ENCODE results near the gene ZBTB26. TPM values are rescaled to one million over a fixed set of nuclear protein-coding genes. Genes with fewer than 3 reads are reported as not detected.
A peak's percentile ranks its signal among the peaks of the same experiment; 100 is the strongest.

ZBTB26 gene
- total and polyA plus RNA-seq, 10 of the 15 experiments (the other 5 are each of a cell fraction or from before 2014, with no cell fraction given) = 1.8 to 19.5 (median 4.5) TPM

DNA sequence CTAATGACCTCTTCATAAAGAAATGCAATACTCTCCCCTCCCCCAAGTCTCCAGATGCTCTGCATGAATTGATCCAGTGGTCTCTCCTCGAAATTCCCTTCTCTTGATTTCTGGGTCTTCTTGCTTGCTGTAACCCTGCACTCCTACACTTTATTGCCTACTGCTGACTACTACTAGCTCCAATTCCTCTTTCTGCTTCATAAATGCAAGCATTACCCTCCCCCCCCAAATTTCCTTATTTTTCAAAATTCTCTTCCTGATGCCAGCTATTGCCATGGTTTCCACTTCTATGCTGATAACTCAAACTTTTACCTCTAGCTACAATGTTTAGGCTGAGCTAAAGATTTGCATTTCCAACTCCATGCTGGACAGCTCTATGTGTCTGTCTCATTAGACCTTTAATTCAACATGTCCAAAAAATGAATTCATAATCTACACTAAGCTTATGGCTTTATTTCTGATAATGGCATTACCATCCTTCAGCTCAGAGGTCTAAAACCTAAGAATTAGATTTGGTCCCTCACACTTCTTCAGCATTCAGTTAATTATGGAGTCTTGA lies 1.4 kb downstream of the ZBTB26 start:
- no peak overlapping the region for H3K9ac ChIP-seq (ENCODE audit: control insufficient read depth, insufficient read depth, low read length)

More for the DNA sequence above, 1.4 kb downstream of the ZBTB26 start:
- Histone ChIP-seq H3K4me1 (ENCODE audit: control insufficient read depth, insufficient read depth, low read length) (peaks cover 4% of the 10 kb centered on the region), H3K36me3 (ENCODE audit: control insufficient read depth in 2 of 2, insufficient read depth in 2 of 2, low read length in 1 of 2) (no peaks in the 10 kb centered on the region), H4K20me1 (ENCODE audit: control insufficient read depth, insufficient read depth) (no peaks in the 10 kb centered on the region), H3K4me3 (peak overlapping the region; percentile 27; the same call in 1 of the 2 replicates), H2AFZ (ENCODE audit: control insufficient read depth, low read depth, low read length) (no peak overlapping the region), H3K79me2 (ENCODE audit: control insufficient read depth, insufficient read depth, low read length) (peaks cover 55% of the 10 kb centered on the region), H3K27me3 (replicated peaks in 1 of 2; ENCODE audit: control insufficient read depth in 2 of 2, insufficient read depth in 2 of 2, low read length in 1 of 2) (no peaks in the 10 kb centered on the region), H3K27ac (ENCODE audit: control insufficient read depth, insufficient read depth) (no peak overlapping the region), H3K9me3 (replicated peaks; ENCODE audit: control insufficient read depth, insufficient read depth, low read length) (no peaks in the 10 kb centered on the region), H3K4me2 (ENCODE audit: control insufficient read depth, insufficient read depth) (peak overlapping the region; percentile 95)
- ATAC-seq (no peak), FAIRE-seq (no peak), DNase-seq (ENCODE audit: low read depth, low spot score) (no peak)
- 94% methylated on average over 1 of the region's 1 CpG for WGBS (ENCODE audit: insufficient coverage, insufficient replicate concordance, low lambda C conversion rate, missing lambda C conversion rate)
- TF ChIP-seq NR2F1 (conservative IDR thresholded peaks at IDR 0.05) (no peak), ZNF384 (IDR thresholded peaks at IDR 0.05; ENCODE audit: borderline replicate concordance, low read depth, low read length) (no peak), RBBP5 (conservative IDR thresholded peaks at IDR 0.05) (no peak), SREBF1 (IDR thresholded peaks at IDR 0.05; ENCODE audit: low read length) (no peak), NBN (IDR thresholded peaks at IDR 0.05) (no peak), CBX3 (IDR thresholded peaks at IDR 0.05; ENCODE audit: borderline replicate concordance, low read depth) (no peak), CREB1 (IDR thresholded peaks at IDR 0.05; ENCODE audit: low read depth) (no peak), POU2F2 (IDR thresholded peaks at IDR 0.05; ENCODE audit: borderline replicate concordance, low read depth, low read length) (no peak)
- TF ChIP-seq, protein P1, sequence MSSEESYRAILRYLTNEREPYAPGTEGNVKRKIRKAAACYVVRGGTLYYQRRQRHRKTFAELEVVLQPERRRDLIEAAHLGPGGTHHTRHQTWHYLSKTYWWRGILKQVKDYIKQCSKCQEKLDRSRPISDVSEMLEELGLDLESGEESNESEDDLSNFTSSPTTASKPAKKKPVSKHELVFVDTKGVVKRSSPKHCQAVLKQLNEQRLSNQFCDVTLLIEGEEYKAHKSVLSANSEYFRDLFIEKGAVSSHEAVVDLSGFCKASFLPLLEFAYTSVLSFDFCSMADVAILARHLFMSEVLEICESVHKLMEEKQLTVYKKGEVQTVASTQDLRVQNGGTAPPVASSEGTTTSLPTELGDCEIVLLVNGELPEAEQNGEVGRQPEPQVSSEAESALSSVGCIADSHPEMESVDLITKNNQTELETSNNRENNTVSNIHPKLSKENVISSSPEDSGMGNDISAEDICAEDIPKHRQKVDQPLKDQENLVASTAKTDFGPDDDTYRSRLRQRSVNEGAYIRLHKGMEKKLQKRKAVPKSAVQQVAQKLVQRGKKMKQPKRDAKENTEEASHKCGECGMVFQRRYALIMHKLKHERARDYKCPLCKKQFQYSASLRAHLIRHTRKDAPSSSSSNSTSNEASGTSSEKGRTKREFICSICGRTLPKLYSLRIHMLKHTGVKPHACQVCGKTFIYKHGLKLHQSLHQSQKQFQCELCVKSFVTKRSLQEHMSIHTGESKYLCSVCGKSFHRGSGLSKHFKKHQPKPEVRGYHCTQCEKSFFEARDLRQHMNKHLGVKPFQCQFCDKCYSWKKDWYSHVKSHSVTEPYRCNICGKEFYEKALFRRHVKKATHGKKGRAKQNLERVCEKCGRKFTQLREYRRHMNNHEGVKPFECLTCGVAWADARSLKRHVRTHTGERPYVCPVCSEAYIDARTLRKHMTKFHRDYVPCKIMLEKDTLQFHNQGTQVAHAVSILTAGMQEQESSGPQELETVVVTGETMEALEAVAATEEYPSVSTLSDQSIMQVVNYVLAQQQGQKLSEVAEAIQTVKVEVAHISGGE (CRISPR knock-in tag; IDR thresholded peaks at IDR 0.05) = no peak
- TF ChIP-seq, protein P2, sequence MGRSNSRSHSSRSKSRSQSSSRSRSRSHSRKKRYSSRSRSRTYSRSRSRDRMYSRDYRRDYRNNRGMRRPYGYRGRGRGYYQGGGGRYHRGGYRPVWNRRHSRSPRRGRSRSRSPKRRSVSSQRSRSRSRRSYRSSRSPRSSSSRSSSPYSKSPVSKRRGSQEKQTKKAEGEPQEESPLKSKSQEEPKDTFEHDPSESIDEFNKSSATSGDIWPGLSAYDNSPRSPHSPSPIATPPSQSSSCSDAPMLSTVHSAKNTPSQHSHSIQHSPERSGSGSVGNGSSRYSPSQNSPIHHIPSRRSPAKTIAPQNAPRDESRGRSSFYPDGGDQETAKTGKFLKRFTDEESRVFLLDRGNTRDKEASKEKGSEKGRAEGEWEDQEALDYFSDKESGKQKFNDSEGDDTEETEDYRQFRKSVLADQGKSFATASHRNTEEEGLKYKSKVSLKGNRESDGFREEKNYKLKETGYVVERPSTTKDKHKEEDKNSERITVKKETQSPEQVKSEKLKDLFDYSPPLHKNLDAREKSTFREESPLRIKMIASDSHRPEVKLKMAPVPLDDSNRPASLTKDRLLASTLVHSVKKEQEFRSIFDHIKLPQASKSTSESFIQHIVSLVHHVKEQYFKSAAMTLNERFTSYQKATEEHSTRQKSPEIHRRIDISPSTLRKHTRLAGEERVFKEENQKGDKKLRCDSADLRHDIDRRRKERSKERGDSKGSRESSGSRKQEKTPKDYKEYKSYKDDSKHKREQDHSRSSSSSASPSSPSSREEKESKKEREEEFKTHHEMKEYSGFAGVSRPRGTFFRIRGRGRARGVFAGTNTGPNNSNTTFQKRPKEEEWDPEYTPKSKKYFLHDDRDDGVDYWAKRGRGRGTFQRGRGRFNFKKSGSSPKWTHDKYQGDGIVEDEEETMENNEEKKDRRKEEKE (IDR thresholded peaks at IDR 0.05) = no peak
- TF ChIP-seq, protein P3, sequence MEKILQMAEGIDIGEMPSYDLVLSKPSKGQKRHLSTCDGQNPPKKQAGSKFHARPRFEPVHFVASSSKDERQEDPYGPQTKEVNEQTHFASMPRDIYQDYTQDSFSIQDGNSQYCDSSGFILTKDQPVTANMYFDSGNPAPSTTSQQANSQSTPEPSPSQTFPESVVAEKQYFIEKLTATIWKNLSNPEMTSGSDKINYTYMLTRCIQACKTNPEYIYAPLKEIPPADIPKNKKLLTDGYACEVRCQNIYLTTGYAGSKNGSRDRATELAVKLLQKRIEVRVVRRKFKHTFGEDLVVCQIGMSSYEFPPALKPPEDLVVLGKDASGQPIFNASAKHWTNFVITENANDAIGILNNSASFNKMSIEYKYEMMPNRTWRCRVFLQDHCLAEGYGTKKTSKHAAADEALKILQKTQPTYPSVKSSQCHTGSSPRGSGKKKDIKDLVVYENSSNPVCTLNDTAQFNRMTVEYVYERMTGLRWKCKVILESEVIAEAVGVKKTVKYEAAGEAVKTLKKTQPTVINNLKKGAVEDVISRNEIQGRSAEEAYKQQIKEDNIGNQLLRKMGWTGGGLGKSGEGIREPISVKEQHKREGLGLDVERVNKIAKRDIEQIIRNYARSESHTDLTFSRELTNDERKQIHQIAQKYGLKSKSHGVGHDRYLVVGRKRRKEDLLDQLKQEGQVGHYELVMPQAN (conservative IDR thresholded peaks at IDR 0.05) = no peak
- TF ChIP-seq, protein P4, sequence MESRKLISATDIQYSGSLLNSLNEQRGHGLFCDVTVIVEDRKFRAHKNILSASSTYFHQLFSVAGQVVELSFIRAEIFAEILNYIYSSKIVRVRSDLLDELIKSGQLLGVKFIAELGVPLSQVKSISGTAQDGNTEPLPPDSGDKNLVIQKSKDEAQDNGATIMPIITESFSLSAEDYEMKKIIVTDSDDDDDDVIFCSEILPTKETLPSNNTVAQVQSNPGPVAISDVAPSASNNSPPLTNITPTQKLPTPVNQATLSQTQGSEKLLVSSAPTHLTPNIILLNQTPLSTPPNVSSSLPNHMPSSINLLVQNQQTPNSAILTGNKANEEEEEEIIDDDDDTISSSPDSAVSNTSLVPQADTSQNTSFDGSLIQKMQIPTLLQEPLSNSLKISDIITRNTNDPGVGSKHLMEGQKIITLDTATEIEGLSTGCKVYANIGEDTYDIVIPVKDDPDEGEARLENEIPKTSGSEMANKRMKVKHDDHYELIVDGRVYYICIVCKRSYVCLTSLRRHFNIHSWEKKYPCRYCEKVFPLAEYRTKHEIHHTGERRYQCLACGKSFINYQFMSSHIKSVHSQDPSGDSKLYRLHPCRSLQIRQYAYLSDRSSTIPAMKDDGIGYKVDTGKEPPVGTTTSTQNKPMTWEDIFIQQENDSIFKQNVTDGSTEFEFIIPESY (IDR thresholded peaks at IDR 0.05) = no peak
- ChIA-PET CTCF (interaction anchor here (1.0 to 2.0 kb wide), 6 partner anchors 11 to 68 kb away, joined by 3 to 7 read pairs (median 4); partner anchors contain the start of gene RABGAP1), POLR2A (interaction anchor here (0.5 to 4.7 kb wide), 4 partner anchors 11 to 26 kb away, joined by 3 to 41 read pairs (median 14); partner anchors contain the start of genes RABGAP1, RC3H2 and ZBTB6), RAD21 (ENCODE audit: unreplicated experiment) (interaction anchor here (0.9 to 3.6 kb wide), 5 partner anchors 11 to 61 kb away, joined by 4 to 34 read pairs (median 5); partner anchors contain the start of genes RABGAP1, RC3H2 and ZBTB6), SMC1A (ENCODE audit: uncharacterized antibody, unreplicated experiment) (interaction anchor here (0.7 to 4.1 kb wide), 12 partner anchors 10 to 420 kb away, joined by 3 to 20 read pairs (median 4); partner anchors contain the start of genes RABGAP1 and ZBTB6)
- no TSS peak for BruUV-seq (replicated peaks)
- intact Hi-C loops (cut with micrococcal nuclease; ENCODE audit: unreplicated experiment) = no loop called here
- in situ Hi-C loops (cut with MboI) = no loop called here
